Neural progenitor cell (in vitro differentiated cells): ENCODE results near the gene PWWP2B. TPM values are rescaled to one million over a fixed set of nuclear protein-coding genes. Genes with fewer than 3 reads are reported as not detected.

Source experiments
- DNase-seq: peaks from one replicate; pipeline ENCODE4 v3.0.0-alpha.2; 2016; ENCODE audit warnings: low spot score
- H2AFZ ChIP-seq: fragments of 200-600 bp; sonication (generic); replicated peaks from 2 replicates; pipeline ENCODE4 v1.6.1; 2016; ENCODE audit warnings: antibody characterized with exemption
- H3F3A ChIP-seq: fragments of 200-600 bp; sonication (generic); 2 replicates; pipeline ENCODE4 v1.6.1; 2016; ENCODE audit warnings: antibody characterized with exemption, low read depth
- H3K27ac ChIP-seq: fragments of 200-600 bp; sonication (generic); 2 replicates; pipeline ENCODE4 v1.5.1; 2016; ENCODE audit warnings: mild to moderate bottlenecking
- H3K27me3 ChIP-seq: fragments of 200-600 bp; sonication (generic); 2 replicates; pipeline ENCODE4 v1.6.1; 2016; ENCODE audit warnings: mild to moderate bottlenecking, moderate library complexity
- H3K36me3 ChIP-seq: fragments of 200-600 bp; sonication (generic); 2 replicates; pipeline ENCODE4 v1.5.1; 2016
- H3K4me1 ChIP-seq: fragments of 200-600 bp; sonication (generic); 2 replicates; pipeline ENCODE4 v1.6.1; 2016; ENCODE audit warnings: mixed run types
- H3K4me2 ChIP-seq: fragments of 200-600 bp; sonication (generic); 2 replicates; pipeline ENCODE4 v1.6.1; 2016
- H3K4me3 ChIP-seq: fragments of 200-600 bp; sonication (generic); 2 replicates; pipeline ENCODE4 v1.5.1; 2016
- H3K79me2 ChIP-seq: fragments of 200-600 bp; sonication (generic); 2 replicates; pipeline ENCODE4 v1.6.1; 2016; ENCODE audit warnings: low read depth
- H3K9ac ChIP-seq: fragments of 200-600 bp; sonication (generic); 2 replicates; pipeline ENCODE4 v1.6.1; 2016
- H3K9me3 ChIP-seq: fragments of 200-600 bp; sonication (generic); 2 replicates; pipeline ENCODE4 v1.5.1; 2016; ENCODE audit warnings: low read depth
- H4K20me1 ChIP-seq: fragments of 200-600 bp; sonication (generic); 2 replicates; pipeline ENCODE4 v1.6.1; 2016; ENCODE audit warnings: low read depth
- H3K27ac Mint-ChIP-seq: 3 replicates; pipeline ENCODE4 v1.8.0; 2021; ENCODE audit warnings: mixed read lengths
- H3K27me3 Mint-ChIP-seq: 2 replicates; pipeline ENCODE4 v1.8.0; 2022; ENCODE audit warnings: low read depth, mild to moderate bottlenecking, inconsistent platforms, moderate library complexity, mixed read lengths; ENCODE audit not compliant: insufficient read depth
- H3K36me3 Mint-ChIP-seq: 3 replicates; pipeline ENCODE4 v1.8.0; 2021; ENCODE audit warnings: mixed read lengths
- H3K4me1 Mint-ChIP-seq: 3 replicates; pipeline ENCODE4 v1.8.0; 2021; ENCODE audit warnings: mixed read lengths
- H3K4me3 Mint-ChIP-seq: 3 replicates; pipeline ENCODE4 v1.8.0; 2021; ENCODE audit warnings: mild to moderate bottlenecking, moderate library complexity, mixed read lengths
- H3K9me3 Mint-ChIP-seq: 3 replicates; pipeline ENCODE4 v1.8.0; 2020; ENCODE audit warnings: mixed read lengths
- CTCF ChIP-seq: fragments of 200-600 bp; sonication (generic); IDR thresholded peaks from 2 replicates; pipeline ENCODE4 v1.5.1; 2017; ENCODE audit warnings: antibody characterized with exemption, mild to moderate bottlenecking
- EZH2 ChIP-seq: fragments of 200-600 bp; sonication (generic); IDR thresholded peaks from 2 replicates; pipeline ENCODE4 v1.6.1; 2017; ENCODE audit warnings: antibody characterized with exemption, mild to moderate bottlenecking, moderate library complexity
- EZH2phosphoT487 ChIP-seq: fragments of 200-600 bp; sonication (generic); IDR thresholded peaks from 2 replicates; pipeline ENCODE4 v1.6.1; 2017; ENCODE audit warnings: antibody characterized with exemption
- total RNA-seq: library from RNA; depleted of rRNA; stranded (reverse); fragments of >200 nt; gene quantifications from 2 replicates; pipeline ENCODE4 v1.2.3, GENCODE V29; 2015; ENCODE audit warnings: low replicate concordance

PWWP2B gene
- total RNA-seq, 1 donor from 2014 or later, result 0.34 TPM

DNA sequence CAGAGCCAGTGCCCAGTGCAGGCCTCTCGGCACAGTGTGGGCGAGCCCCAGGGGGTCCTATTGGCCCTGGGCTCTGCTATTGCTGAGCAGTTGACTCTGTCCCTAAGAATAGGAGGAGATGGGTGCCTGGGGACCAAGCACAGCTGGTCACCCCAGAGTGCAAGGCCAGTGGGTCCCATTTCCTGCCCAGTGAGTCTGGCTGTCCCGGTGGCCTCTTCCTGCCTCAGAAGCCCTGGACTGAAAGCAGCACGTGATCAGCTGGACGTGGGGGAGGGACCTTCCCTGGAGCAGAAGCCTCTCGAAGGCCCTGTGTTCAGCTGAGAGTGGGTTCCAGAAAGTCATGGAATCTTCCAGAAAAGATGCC is 42.0 kb downstream of the PWWP2B start:
- no peaks in the 10 kb centered on the region for H3K4me1 ChIP-seq
- H3K27ac Mint-ChIP-seq, result peak overlapping the region; percentile 13
- no peaks in the 10 kb centered on the region for H3K79me2 ChIP-seq
- peaks cover 5% of the 10 kb centered on the region for H3K27me3 Mint-ChIP-seq
- no peak overlapping the region for H3K9ac ChIP-seq
- no peaks in the 10 kb centered on the region for H4K20me1 ChIP-seq
- no peak overlapping the region for H3K4me3 ChIP-seq
- no peak overlapping the region for H2AFZ ChIP-seq
- H3K9me3 Mint-ChIP-seq, result peaks cover 2% of the 10 kb centered on the region
- DNase-seq, result no peak
- H3K36me3 Mint-ChIP-seq, result peaks cover 3% of the 10 kb centered on the region
- TF ChIP-seq CTCF, result no peak
- TF ChIP-seq EZH2phosphoT487, result no peak
- TF ChIP-seq EZH2, result no peak
- no peaks in the 10 kb centered on the region for H3K9me3 ChIP-seq
- peaks cover 9% of the 10 kb centered on the region for H3F3A ChIP-seq
- no peak overlapping the region for H3K4me3 Mint-ChIP-seq
- no peak overlapping the region for H3K4me2 ChIP-seq
- H3K4me1 Mint-ChIP-seq, result peaks cover 4% of the 10 kb centered on the region
- no peaks in the 10 kb centered on the region for H3K36me3 ChIP-seq
- H3K27ac ChIP-seq, result no peak overlapping the region
- no peaks in the 10 kb centered on the region for H3K27me3 ChIP-seq

- H3K4me3 Mint-ChIP-seq, result peak overlapping the region; percentile 3
- Histone ChIP-seq H4K20me1 (no peaks in the 10 kb centered on the region), H3K27me3 (no peaks in the 10 kb centered on the region), H3K4me3 (no peak overlapping the region), H3F3A (peaks cover 14% of the 10 kb centered on the region), H2AFZ (no peak overlapping the region), H3K9me3 (no peaks in the 10 kb centered on the region), H3K36me3 (no peaks in the 10 kb centered on the region), H3K4me1 (peaks cover 4% of the 10 kb centered on the region), H3K9ac (no peak overlapping the region), H3K4me2 (no peak overlapping the region), H3K79me2 (no peaks in the 10 kb centered on the region), H3K27ac (no peak overlapping the region)
- H3K36me3 Mint-ChIP-seq, result peaks cover 3% of the 10 kb centered on the region
- H3K4me1 Mint-ChIP-seq, result peaks cover 8% of the 10 kb centered on the region
- TF ChIP-seq EZH2phosphoT487 (no peak), CTCF (no peak), EZH2 (no peak)
- DNase-seq, result no peak
- peaks cover 2% of the 10 kb centered on the region for H3K9me3 Mint-ChIP-seq
- peak overlapping the region; percentile 87 for H3K27ac Mint-ChIP-seq
- peaks cover 5% of the 10 kb centered on the region for H3K27me3 Mint-ChIP-seq
Measured at GRCh38 chr10:132439424-132440163, 42.6 kb downstream of the PWWP2B start.

DNA sequence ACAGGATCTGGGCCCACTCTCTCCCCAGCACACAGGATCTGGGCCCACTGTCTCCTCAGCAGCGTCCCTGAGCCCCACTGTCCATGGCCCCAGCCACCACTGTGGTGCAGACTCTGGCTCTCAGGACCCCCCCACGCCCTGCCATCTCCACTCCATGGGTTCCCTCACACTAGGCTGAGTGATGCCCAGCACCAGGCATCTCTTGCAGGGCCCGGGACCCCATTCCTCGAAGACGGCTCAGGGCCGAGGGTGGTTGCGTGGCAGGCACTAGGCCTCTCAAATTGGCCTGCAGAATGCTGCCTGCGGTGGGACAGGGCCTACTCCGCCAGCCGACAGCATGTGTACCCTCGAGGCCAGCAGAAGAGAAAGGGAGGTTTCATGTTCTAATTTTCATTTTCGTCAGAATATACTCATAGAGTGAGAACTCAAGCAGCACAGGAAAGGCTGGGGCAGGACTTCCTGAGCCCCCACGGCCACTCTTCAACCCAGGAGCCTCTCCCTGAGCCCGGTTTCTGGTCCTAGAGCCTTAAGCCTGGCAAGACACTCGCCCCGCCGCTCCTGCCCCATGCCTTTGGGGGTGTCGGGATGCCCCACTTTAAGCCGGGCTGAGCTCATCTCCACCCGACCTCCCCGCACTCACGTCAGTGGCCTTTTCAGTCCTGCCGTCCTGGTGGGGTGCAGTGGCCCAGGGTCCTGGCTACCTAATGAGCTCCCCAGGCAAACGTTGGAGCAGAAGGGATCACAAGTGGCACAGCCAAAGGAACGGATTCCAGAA is 44.0 kb downstream of the PWWP2B start:
- H3K27me3 Mint-ChIP-seq, result peaks cover 11% of the 10 kb centered on the region
- H3K4me3 Mint-ChIP-seq, result no peak overlapping the region
- Histone ChIP-seq H2AFZ (no peak overlapping the region), H3K79me2 (no peaks in the 10 kb centered on the region), H3K27me3 (no peaks in the 10 kb centered on the region), H3K4me1 (peaks cover 14% of the 10 kb centered on the region), H3K27ac (no peak overlapping the region), H3K4me3 (no peak overlapping the region), H3K9ac (no peak overlapping the region), H4K20me1 (no peaks in the 10 kb centered on the region), H3K9me3 (no peaks in the 10 kb centered on the region), H3K36me3 (no peaks in the 10 kb centered on the region), H3K4me2 (no peak overlapping the region), H3F3A (peaks cover 13% of the 10 kb centered on the region)
- no peak for DNase-seq
- H3K4me1 Mint-ChIP-seq, result peaks cover 17% of the 10 kb centered on the region
- peaks cover 2% of the 10 kb centered on the region for H3K9me3 Mint-ChIP-seq
- H3K36me3 Mint-ChIP-seq, result peaks cover 3% of the 10 kb centered on the region
- TF ChIP-seq EZH2 (no peak), EZH2phosphoT487 (no peak), CTCF (no peak)
- H3K27ac Mint-ChIP-seq, result peak overlapping the region; percentile 94
